ENCODE results near the gene MAPK14. TPM values are rescaled to one million over a fixed set of nuclear protein-coding genes. Genes with fewer than 3 reads are reported as not detected.

The MAPK14 gene
- total and polyA plus RNA-seq, 12 donors: 9.2 to 38.1 (median 29.3) TPM

GRCh38 chr6:36094753-36095496 is 67.3 kb downstream of the MAPK14 start:
- peak; percentile 89 to 96 (median 95) for ATAC-seq
- Histone ChIP-seq H3K36me3 (peaks cover 0 to 53% (median 0%) of the 10 kb centered on the region in 9 donors), H3K4me3 (peak overlapping the region in 1 of 10 donors; percentile 8), H3K4me1 (peaks cover 0 to 33% (median 16%) of the 10 kb centered on the region in 9 donors), H3K27me3 (no peaks in the 10 kb centered on the region), H3K27ac (peak overlapping the region in 3 of 10 donors; percentile 9 to 50 (median 39)), H3K9me3 (no peaks in the 10 kb centered on the region)
- TF ChIP-seq CTCF (IDR thresholded peaks at IDR 0.05): peak; percentile 80 to 99 (median 96)
- peak; percentile 78 to 81 for DNase-seq
- 11 to 13% methylated on average over 9 of the region's 9 CpGs for WGBS, 2 donors
- intact Hi-C loops (cut with DNase I): loop anchor here (1.0 to 10.0 kb wide), 6 partner anchors 68 to 570 kb away; partner anchors contain the start of gene MAPK14 (in 9 of the 10)

GRCh38 chr6:36095497-36096391 is 68.1 kb downstream of the MAPK14 start:
- ATAC-seq (peak in 3 of 8 donors; percentile 4 to 53 (median 28)), DNase-seq (no peak)
- intact Hi-C loops (cut with DNase I): loop anchor here (1.0 to 10.0 kb wide), 6 partner anchors 68 to 571 kb away; partner anchors contain the start of gene MAPK14 (in 9 of the 10)
- peak in 2 of 9 donors; percentile 15 to 42 for TF ChIP-seq CTCF (IDR thresholded peaks at IDR 0.05)
- H3K27ac ChIP-seq: peak overlapping the region in 1 of 10 donors; percentile 50
- WGBS, 2 donors: 86 to 89% methylated on average over 8 of the region's 8 CpGs
- H3K27me3 ChIP-seq: no peaks in the 10 kb centered on the region
- no peaks in the 10 kb centered on the region for H3K9me3 ChIP-seq
- H3K4me1 ChIP-seq: peaks cover 0 to 41% (median 25%) of the 10 kb centered on the region in 9 donors
- peaks cover 0 to 61% (median 0%) of the 10 kb centered on the region in 9 donors for H3K36me3 ChIP-seq
- H3K4me3 ChIP-seq: peak overlapping the region in 1 of 10 donors; percentile 8

GRCh38 chr6:36098253-36098919 is 70.8 kb downstream of the MAPK14 start:
- peaks cover 0 to 44% (median 25%) of the 10 kb centered on the region in 9 donors for H3K4me1 ChIP-seq
- H3K27me3 ChIP-seq: no peaks in the 10 kb centered on the region
- no peak overlapping the region for H3K4me3 ChIP-seq
- peaks cover 0 to 62% (median 6%) of the 10 kb centered on the region in 9 donors for H3K36me3 ChIP-seq
- 69 to 72% methylated on average over 3 of the region's 3 CpGs for WGBS, 2 donors
- no peaks in the 10 kb centered on the region for H3K9me3 ChIP-seq
- intact Hi-C loops (cut with DNase I): loop anchor here in 3 of 10 donors (5.0 to 10.0 kb wide), 3 partner anchors 344 to 574 kb away; no protein-coding TSS in a partner anchor
- no peak for DNase-seq
- no peak for TF ChIP-seq CTCF (IDR thresholded peaks at IDR 0.05)
- ATAC-seq: no peak
- H3K27ac ChIP-seq: peak overlapping the region in 1 of 10 donors; percentile 61
